Transverse colon (tissue), 3 donors: ENCODE data around the gene RPL23.
"Not testable (repeated sequence)": the region's sequence is repeated elsewhere in the genome, so short reads cannot be mapped to it uniquely, and the experiment has no call there.

Experiments used
- CTCF ChIP-seq, 5 experiments: fragments of 200-600 bp in 3 of 5; fragments of 450-650 bp in 2 of 5; sonication (generic) in 3 of 5; IDR thresholded peaks; 1 replicate in 2 of 5; 2 replicates in 3 of 5; pipeline ENCODE4 v1.5.1; 2016 to 2017; ENCODE audit warnings: antibody characterized with exemption in 5 of 5, inconsistent platforms in 3 of 5, mild to moderate bottlenecking in 2 of 5, moderate library complexity in 1 of 5
- EP300 ChIP-seq: sonication (generic); formaldehyde crosslinking; IDR thresholded peaks from one replicate; pipeline ENCODE4 v1.6.1; 2017; ENCODE audit warnings: antibody characterized with exemption, low read depth

- TF ChIP-seq EP300; CTCF (IDR thresholded peaks at IDR 0.05): not testable (repeated sequence)
Observed at GRCh38 chr17:38855101-38855714, 1.7 kb upstream of the RPL23 start.
